Measurements from ENCODE around the gene TMPRSS11B.

DNA sequence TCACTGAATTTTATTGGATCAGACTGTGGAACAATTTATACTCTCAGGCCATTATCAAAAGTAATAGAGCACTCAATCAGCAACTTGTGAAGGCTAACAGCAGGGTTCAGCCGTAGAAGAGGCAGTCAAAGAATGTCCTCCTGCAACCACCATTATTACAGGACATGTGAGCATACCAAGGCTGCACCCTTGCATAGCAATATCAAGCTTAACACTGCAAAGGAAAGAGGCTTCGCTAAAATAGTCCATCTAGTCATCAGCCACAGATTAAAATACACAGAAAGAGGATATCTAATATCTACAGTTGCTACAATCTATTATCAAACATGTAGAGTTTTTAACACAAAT lies 42.9 kb upstream of the TMPRSS11B start:
- TF ChIP-seq EP300 (IDR thresholded peaks at IDR 0.05) (no peak), POLR2A (IDR thresholded peaks at IDR 0.05; ENCODE audit: low read depth) (no peak)

All from esophagus muscularis mucosa (tissue), 2 donors.